ENCODE results near the gene EXOC7. TPM values are rescaled to one million over a fixed set of nuclear protein-coding genes. Genes with fewer than 3 reads are reported as not detected.
A peak's percentile ranks its signal among the peaks of the same experiment; 100 is the strongest.
"Not testable (repeated sequence)": the region's sequence is repeated elsewhere in the genome, so short reads cannot be mapped to it uniquely, and the experiment has no call there.

EXOC7 gene
- total RNA-seq, 2 donors from 2014 or later: 136 to 159 TPM

GRCh38 chr17:76072148-76072858, 31.3 kb downstream of the EXOC7 start, which contains the start of gene SRP68:
TSS of gene SRP68 (minus strand) at chr17:76072517. CDS start at chr17:76072491, 26 bp downstream.
- peaks cover 9% of the 10 kb centered on the region for H3K4me1 ChIP-seq (replicated peaks)

GRCh38 chr17:76071531-76072147, 31.9 kb downstream of the EXOC7 start:
- no peak for DNase-seq (ENCODE audit: low spot score)
- TF ChIP-seq POLR2AphosphoS5 (IDR thresholded peaks at IDR 0.05) (no peak), POLR2A (IDR thresholded peaks at IDR 0.05) (no peak), CTCF (IDR thresholded peaks at IDR 0.05) (no peak)
- Histone ChIP-seq H3K36me3 (no peaks in the 10 kb centered on the region), H3K9me3 (no peaks in the 10 kb centered on the region), H3K27me3 (replicated peaks; ENCODE audit: insufficient read depth) (peaks cover 25% of the 10 kb centered on the region), H3K27ac (peak overlapping the region; percentile 39 to 69), H3K4me1 (replicated peaks) (peaks cover 9% of the 10 kb centered on the region), H3K4me3 (peak overlapping the region; percentile 63 to 82)
- WGBS: 8% methylated on average over 15 of the region's 15 CpGs
- intact Hi-C loops (cut with DNase I): no loop called here

More at GRCh38 chr17:76072148-76072858, 31.3 kb downstream of the EXOC7 start, which contains the start of gene SRP68:
- DNase-seq (ENCODE audit: low spot score): peak; percentile 95
- Histone ChIP-seq H3K27ac (peak within 1 kb of the TSS; percentile 39 to 69), H3K9me3 (no peaks in the 10 kb centered on the region), H3K4me3 (peak within 1 kb of the TSS; percentile 63 to 82), H3K36me3 (no peaks in the 10 kb centered on the region), H3K27me3 (replicated peaks; ENCODE audit: insufficient read depth) (peaks cover 31% of the 10 kb centered on the region)
- TF ChIP-seq POLR2A (IDR thresholded peaks at IDR 0.05) (peak; percentile 80), POLR2AphosphoS5 (IDR thresholded peaks at IDR 0.05) (peak; percentile 96), CTCF (IDR thresholded peaks at IDR 0.05) (peak in 2 of 4 experiments; percentile 21 to 33)
- 0% methylated on average over 47 of the region's 57 CpGs for WGBS
- intact Hi-C loops (cut with DNase I): no loop called here

- H3K4me3 ChIP-seq: no peak overlapping the region
- TF ChIP-seq POLR2A (IDR thresholded peaks at IDR 0.05): no peak
- TF ChIP-seq POLR2AphosphoS5 (IDR thresholded peaks at IDR 0.05): no peak
- TF ChIP-seq CTCF (IDR thresholded peaks at IDR 0.05): no peak
- H3K27ac ChIP-seq: no peak overlapping the region
- WGBS: 61% methylated on average over 4 of the region's 4 CpGs
- intact Hi-C loops (cut with DNase I): no loop called here
- H3K27me3 ChIP-seq (replicated peaks; ENCODE audit: insufficient read depth): no peaks in the 10 kb centered on the region
- peaks cover 5% of the 10 kb centered on the region for H3K4me1 ChIP-seq (replicated peaks)
- DNase-seq (ENCODE audit: low spot score): no peak
- H3K9me3 ChIP-seq: no peaks in the 10 kb centered on the region
- H3K36me3 ChIP-seq: peaks cover 7 to 14% of the 10 kb centered on the region in 2 donors
Observed at GRCh38 chr17:76065775-76066174, 37.8 kb downstream of the EXOC7 start.

- Histone ChIP-seq H3K4me1 (replicated peaks) (no peaks in the 10 kb centered on the region), H3K27me3 (replicated peaks; ENCODE audit: insufficient read depth) (no peaks in the 10 kb centered on the region), H3K36me3 (peaks cover 7 to 23% of the 10 kb centered on the region in 2 donors), H3K4me3 (no peak overlapping the region), H3K27ac (no peak overlapping the region), H3K9me3 (no peaks in the 10 kb centered on the region)
- TF ChIP-seq CTCF (IDR thresholded peaks at IDR 0.05) (no peak), POLR2A (IDR thresholded peaks at IDR 0.05) (no peak), POLR2AphosphoS5 (IDR thresholded peaks at IDR 0.05) (no peak)
- intact Hi-C loops (cut with DNase I): no loop called here
- WGBS: 88% methylated on average over 15 of the region's 15 CpGs
- no peak for DNase-seq (ENCODE audit: low spot score)
Observed at GRCh38 chr17:76063875-76064546, 39.6 kb downstream of the EXOC7 start.

GRCh38 chr17:76058264-76058663, 45.3 kb downstream of the EXOC7 start:
- DNase-seq (ENCODE audit: low spot score); intact Hi-C loops (cut with DNase I); H3K9me3 ChIP-seq; H3K27ac ChIP-seq; H3K4me3 ChIP-seq; H3K4me1 ChIP-seq (replicated peaks); H3K27me3 ChIP-seq (replicated peaks; ENCODE audit: insufficient read depth): not testable (repeated sequence)
- peaks cover 14 to 28% of the 10 kb centered on the region in 2 donors for H3K36me3 ChIP-seq
- 90% methylated on average over 6 of the region's 6 CpGs for WGBS

All from prostate gland (tissue), 2 donors.